ENCODE data around the gene KIFC1.

GRCh38 chr6:33414592-33415271 is 23.1 kb downstream of the KIFC1 start:
- TF ChIP-seq CTCF (IDR thresholded peaks at IDR 0.05): peak in 1 of 7 experiments; percentile 5
- TF ChIP-seq POLR2A (IDR thresholded peaks at IDR 0.05): no peak
